PC-9 (cell line): ENCODE results near the gene SGK1. TPM values are rescaled to one million over a fixed set of nuclear protein-coding genes. Genes with fewer than 3 reads are reported as not detected.

Source experiments
- BruUV-seq: library from RNA; stranded (reverse); fragments of 400-500 nt; replicated peaks from 2 replicates; lab custom pipeline; 2021; lab: Mats Ljungman, UMichigan
- CTCF ChIA-PET: fragments of 300-600 bp; sonication (Branson Sonifier 250); formaldehyde crosslinking; loops from one replicate; lab custom pipeline; 2022; ENCODE audit warnings: antibody characterized with exemption; lab: Charles Lee
- POLR2A ChIA-PET: fragments of 300-600 bp; sonication (Branson Sonifier 250); formaldehyde crosslinking; loops from one replicate; lab custom pipeline; 2022; ENCODE audit warnings: antibody characterized with exemption; ENCODE audit not compliant: unreplicated experiment; lab: Charles Lee
- DNase-seq, 2 experiments: peaks; one replicate each; pipeline versions ENCODE4 v3.0.0 to v3.0.0-alpha.2; 2015 to 2022; ENCODE audit warnings: mixed read lengths in 1 of 2
- H2AFZ ChIP-seq: fragments of 200-600 bp; sonication (generic); 2 replicates; pipeline ENCODE4 v1.8.1; 2017; ENCODE audit warnings: antibody characterized with exemption
- H3F3A ChIP-seq: fragments of 200-600 bp; sonication (generic); 2 replicates; pipeline ENCODE4 v1.8.1; 2017; ENCODE audit warnings: antibody characterized with exemption, mild to moderate bottlenecking, low read depth; ENCODE audit not compliant: insufficient read depth
- H3K27ac ChIP-seq: fragments of 200-600 bp; sonication (generic); 2 replicates; pipeline ENCODE4 v1.6.1; 2016; ENCODE audit warnings: mixed run types
- H3K27me3 ChIP-seq: fragments of 200-600 bp; sonication (generic); 2 replicates; pipeline ENCODE4 v1.6.1; 2016; ENCODE audit warnings: low read depth, mixed run types; ENCODE audit not compliant: insufficient read depth
- H3K36me3 ChIP-seq: fragments of 200-600 bp; sonication (generic); 2 replicates; pipeline ENCODE4 v1.6.1; 2016; ENCODE audit warnings: low read depth, mixed run types
- H3K4me1 ChIP-seq: fragments of 200-600 bp; sonication (generic); replicated peaks from 2 replicates; pipeline ENCODE4 v1.6.1; 2016; ENCODE audit warnings: mixed run types; ENCODE audit not compliant: insufficient read depth
- H3K4me2 ChIP-seq: fragments of 200-600 bp; sonication (generic); 2 replicates; pipeline ENCODE4 v1.6.1; 2017; ENCODE audit warnings: mixed run types
- H3K4me3 ChIP-seq: fragments of 200-600 bp; sonication (generic); 2 replicates; pipeline ENCODE4 v1.6.1; 2016; ENCODE audit warnings: mixed run types
- H3K79me2 ChIP-seq: fragments of 200-600 bp; sonication (generic); 2 replicates; pipeline ENCODE4 v1.6.1; 2017; ENCODE audit warnings: low read depth, mixed run types
- H3K9me2 ChIP-seq: fragments of 200-600 bp; sonication (generic); 2 replicates; pipeline ENCODE4 v1.8.1; 2017; ENCODE audit warnings: mild to moderate bottlenecking; ENCODE audit not compliant: insufficient read depth
- H3K9me3 ChIP-seq: fragments of 200-600 bp; sonication (generic); 2 replicates; pipeline ENCODE4 v1.8.1; 2016; ENCODE audit warnings: low read depth; ENCODE audit not compliant: insufficient read depth
- H4K20me1 ChIP-seq: fragments of 200-600 bp; sonication (generic); 2 replicates; pipeline ENCODE4 v1.8.1; 2017; ENCODE audit not compliant: insufficient read depth
- EZH2 ChIP-seq: fragments of 200-600 bp; sonication (generic); IDR thresholded peaks from 2 replicates; pipeline ENCODE4 v1.8.0; 2017; ENCODE audit warnings: antibody characterized with exemption, low read depth
- intact Hi-C: fragments of 100-400 bp; cut with micrococcal nuclease; formaldehyde crosslinking; loops from one replicate; pipeline ENCODE4 v1.10.0; 2022; ENCODE audit not compliant: unreplicated experiment
- total RNA-seq: library from RNA; stranded (reverse); gene quantifications from 2 replicates; pipeline ENCODE4 v1.2.3, GENCODE V29; 2021
- TF ChIP-seq, protein P1 (sequence below): fragments of 200-600 bp; sonication (generic); conservative IDR thresholded peaks from 2 replicates; pipeline ENCODE4 v1.6.1; 2017; ENCODE audit warnings: mixed run types, antibody characterized with exemption, mild to moderate bottlenecking, moderate library complexity

SGK1 gene
- total RNA-seq, 1 experiment from 2014 or later, result 11.3 TPM

- no TSS peak for BruUV-seq
- H3K4me2 ChIP-seq, result no peak overlapping the region
- POLR2A ChIA-PET, result no interaction called here
- intact Hi-C loops, result no loop called here
- H3K4me3 ChIP-seq, result no peak overlapping the region
- H2AFZ ChIP-seq, result no peak overlapping the region
- TF ChIP-seq, protein P1, sequence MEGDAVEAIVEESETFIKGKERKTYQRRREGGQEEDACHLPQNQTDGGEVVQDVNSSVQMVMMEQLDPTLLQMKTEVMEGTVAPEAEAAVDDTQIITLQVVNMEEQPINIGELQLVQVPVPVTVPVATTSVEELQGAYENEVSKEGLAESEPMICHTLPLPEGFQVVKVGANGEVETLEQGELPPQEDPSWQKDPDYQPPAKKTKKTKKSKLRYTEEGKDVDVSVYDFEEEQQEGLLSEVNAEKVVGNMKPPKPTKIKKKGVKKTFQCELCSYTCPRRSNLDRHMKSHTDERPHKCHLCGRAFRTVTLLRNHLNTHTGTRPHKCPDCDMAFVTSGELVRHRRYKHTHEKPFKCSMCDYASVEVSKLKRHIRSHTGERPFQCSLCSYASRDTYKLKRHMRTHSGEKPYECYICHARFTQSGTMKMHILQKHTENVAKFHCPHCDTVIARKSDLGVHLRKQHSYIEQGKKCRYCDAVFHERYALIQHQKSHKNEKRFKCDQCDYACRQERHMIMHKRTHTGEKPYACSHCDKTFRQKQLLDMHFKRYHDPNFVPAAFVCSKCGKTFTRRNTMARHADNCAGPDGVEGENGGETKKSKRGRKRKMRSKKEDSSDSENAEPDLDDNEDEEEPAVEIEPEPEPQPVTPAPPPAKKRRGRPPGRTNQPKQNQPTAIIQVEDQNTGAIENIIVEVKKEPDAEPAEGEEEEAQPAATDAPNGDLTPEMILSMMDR, result no peak
- TF ChIP-seq EZH2, result no peak
- H3F3A ChIP-seq, result no peaks in the 10 kb centered on the region
- DNase-seq, result no peak
- H3K27me3 ChIP-seq, result no peaks in the 10 kb centered on the region
- no peak overlapping the region for H3K27ac ChIP-seq
- H3K4me1 ChIP-seq, result no peaks in the 10 kb centered on the region
- no peaks in the 10 kb centered on the region for H4K20me1 ChIP-seq
- no peaks in the 10 kb centered on the region for H3K79me2 ChIP-seq
- H3K9me2 ChIP-seq, result no peaks in the 10 kb centered on the region
- no peaks in the 10 kb centered on the region for H3K9me3 ChIP-seq
- CTCF ChIA-PET, result no interaction called here
- H3K36me3 ChIP-seq, result no peaks in the 10 kb centered on the region
Measured at GRCh38 chr6:134339216-134339615, 21.3 kb upstream of the SGK1 start.

DNA sequence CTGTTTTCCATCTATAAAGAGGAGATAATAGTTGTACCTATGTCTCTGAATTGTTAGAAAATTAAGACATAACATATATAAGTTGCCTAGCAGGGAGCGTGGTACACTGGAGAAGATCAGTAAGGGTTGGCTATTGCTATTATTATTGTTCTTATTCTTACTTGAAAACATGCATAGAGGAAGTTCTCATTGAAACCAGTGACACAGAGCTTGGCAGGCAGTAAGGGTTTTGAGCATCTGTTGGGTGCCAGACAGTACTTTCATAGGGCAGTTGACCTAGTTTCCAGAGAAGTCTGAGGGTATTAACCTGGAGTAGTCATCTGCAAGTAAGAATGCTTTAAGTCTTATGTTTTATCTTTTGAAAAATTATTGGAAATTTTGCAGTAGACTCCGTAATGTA lies 13.3 kb upstream of the SGK1 start:
- BruUV-seq, result no TSS peak
- POLR2A ChIA-PET, result no interaction called here

DNA sequence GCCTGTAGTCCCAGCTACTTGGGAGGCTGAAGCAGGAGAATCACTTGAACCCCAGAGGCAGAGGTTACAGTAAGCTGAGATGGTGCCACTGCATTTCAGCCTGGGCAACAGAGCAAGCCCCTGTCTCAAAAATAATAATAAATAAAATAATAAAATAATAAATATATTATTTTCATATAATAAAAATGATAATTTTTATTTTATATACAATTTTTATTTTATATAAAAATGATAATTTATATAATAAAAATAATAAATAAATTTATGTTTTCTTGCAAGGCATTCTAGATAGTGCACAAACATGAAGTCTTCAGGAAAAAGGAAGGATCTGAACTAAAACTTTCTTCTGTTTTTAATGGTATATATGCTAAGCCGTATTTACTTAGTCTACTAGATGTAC lies 12.6 kb upstream of the SGK1 start:
- ChIA-PET CTCF (no interaction called here), POLR2A (no interaction called here)
- Histone ChIP-seq H2AFZ (no peak overlapping the region), H3K27me3 (no peaks in the 10 kb centered on the region), H3K4me3 (no peak overlapping the region), H3K9me2 (no peaks in the 10 kb centered on the region), H3F3A (no peaks in the 10 kb centered on the region), H3K4me2 (no peak overlapping the region), H3K9me3 (no peaks in the 10 kb centered on the region), H3K36me3 (no peaks in the 10 kb centered on the region), H3K4me1 (no peaks in the 10 kb centered on the region), H3K79me2 (no peaks in the 10 kb centered on the region), H3K27ac (no peak overlapping the region), H4K20me1 (no peaks in the 10 kb centered on the region)
- DNase-seq, result no peak
- no TSS peak for BruUV-seq
- intact Hi-C loops, result no loop called here
- no peak for TF ChIP-seq EZH2
- TF ChIP-seq, protein P1, result no peak

More for the DNA sequence above, 13.3 kb upstream of the SGK1 start:
- Histone ChIP-seq H3K9me3 (no peaks in the 10 kb centered on the region), H3K4me1 (no peaks in the 10 kb centered on the region), H3K9me2 (no peaks in the 10 kb centered on the region), H2AFZ (no peak overlapping the region), H3K27me3 (no peaks in the 10 kb centered on the region), H3K27ac (no peak overlapping the region), H3F3A (no peaks in the 10 kb centered on the region), H4K20me1 (no peaks in the 10 kb centered on the region), H3K79me2 (no peaks in the 10 kb centered on the region), H3K4me2 (no peak overlapping the region), H3K4me3 (no peak overlapping the region), H3K36me3 (no peaks in the 10 kb centered on the region)
- intact Hi-C loops, result no loop called here
- TF ChIP-seq, protein P1, result no peak
- TF ChIP-seq EZH2, result no peak
- DNase-seq, result no peak
- CTCF ChIA-PET, result no interaction called here
